IMR-90 (cell line): Measurements from ENCODE around the gene MEIS2. TPM values are rescaled to one million over a fixed set of nuclear protein-coding genes. Genes with fewer than 3 reads are reported as not detected.

Experiments
- ATAC-seq: fragments of 200-7000 bp; cut with Tn5 transposase; 2 replicates; pipeline ENCODE4 v1.9.1; 2020; ENCODE audit warnings: low read depth, mild to moderate bottlenecking, moderate library complexity
- BruUV-seq: library from RNA; stranded (reverse); fragments of 400-500 nt; replicated peaks from 2 replicates; lab custom pipeline; 2021; lab: Mats Ljungman, UMichigan
- CTCF ChIA-PET: fragments of 300-600 bp; formaldehyde crosslinking; extraction: SDS; loops from one replicate; lab custom pipeline; 2021; ENCODE audit warnings: antibody characterized with exemption; lab: Yijun Ruan, JAX
- POLR2A ChIA-PET: fragments of 300-600 bp; sonication (Branson Sonifier 250); formaldehyde crosslinking; loops from one replicate; lab custom pipeline; 2022; ENCODE audit warnings: antibody characterized with exemption; ENCODE audit not compliant: unreplicated experiment; lab: Charles Lee
- DNase-seq: peaks from one replicate; pipeline ENCODE4 v3.0.0; 2013
- H2AFZ ChIP-seq: replicated peaks from 2 replicates; pipeline ENCODE3; 2013; ENCODE audit warnings: low read length, mild to moderate bottlenecking; ENCODE audit not compliant: poor library complexity
- H2AK5ac ChIP-seq: 2 replicates; pipeline ENCODE4 v1.6.1; 2013; ENCODE audit warnings: low read depth, low read length, inconsistent platforms
- H2AK9ac ChIP-seq: replicated peaks from 2 replicates; pipeline ENCODE3; 2013; ENCODE audit warnings: mild to moderate bottlenecking, low read depth, low read length, moderate library complexity; ENCODE audit not compliant: poor library complexity
- H2BK120ac ChIP-seq: 2 replicates; pipeline ENCODE4 v1.6.1; 2013; ENCODE audit warnings: low read depth, low read length, inconsistent platforms
- H2BK15ac ChIP-seq: 3 replicates; pipeline ENCODE4 v1.6.1; 2013; ENCODE audit warnings: low read depth, low read length, inconsistent platforms
- H2BK20ac ChIP-seq: 2 replicates; pipeline ENCODE4 v1.6.1; 2013; ENCODE audit warnings: low read depth, mild to moderate bottlenecking, inconsistent platforms, low read length, moderate library complexity
- H2BK5ac ChIP-seq: 2 replicates; pipeline ENCODE4 v1.6.1; 2013; ENCODE audit warnings: mild to moderate bottlenecking, low read depth, low read length, inconsistent platforms; ENCODE audit not compliant: poor library complexity, severe bottlenecking
- H3K14ac ChIP-seq: replicated peaks from 2 replicates; pipeline ENCODE4 v1.6.1; 2013; ENCODE audit warnings: low read depth, low read length, inconsistent platforms
- H3K18ac ChIP-seq: 2 replicates; pipeline ENCODE4 v1.6.1; 2013; ENCODE audit warnings: low read depth, low read length, control low read depth
- H3K23ac ChIP-seq: 2 replicates; pipeline ENCODE4 v1.6.1; 2013; ENCODE audit warnings: low read depth, low read length, inconsistent platforms
- H3K27ac ChIP-seq: 2 replicates; pipeline ENCODE4 v1.5.1; 2013; ENCODE audit warnings: mild to moderate bottlenecking, control low read depth, low read length; ENCODE audit not compliant: insufficient read depth
- H3K27me3 ChIP-seq: 2 replicates; pipeline ENCODE4 v1.6.1; 2013; ENCODE audit warnings: low read length; ENCODE audit not compliant: control insufficient read depth, insufficient read depth
- H3K36me3 ChIP-seq: 2 replicates; pipeline ENCODE4 v1.6.1; 2013; ENCODE audit warnings: low read length, mixed read lengths; ENCODE audit not compliant: control insufficient read depth, insufficient read depth
- H3K4ac ChIP-seq: 2 replicates; pipeline ENCODE4 v1.6.1; 2013; ENCODE audit warnings: low read depth, low read length, inconsistent platforms
- H3K4me1 ChIP-seq: 2 replicates; pipeline ENCODE4 v1.6.1; 2013; ENCODE audit warnings: low read length, mixed read lengths; ENCODE audit not compliant: control insufficient read depth, insufficient read depth
- H3K4me2 ChIP-seq: 2 replicates; pipeline ENCODE4 v1.6.1; 2013; ENCODE audit warnings: low read depth, mild to moderate bottlenecking, control low read depth, low read length, moderate library complexity
- H3K4me3 ChIP-seq: 2 replicates; pipeline ENCODE4 v1.5.1; 2013; ENCODE audit warnings: low read depth, mild to moderate bottlenecking, control low read depth, low read length, moderate library complexity; ENCODE audit not compliant: insufficient read depth
- H3K56ac ChIP-seq: 2 replicates; pipeline ENCODE4 v1.6.1; 2013; ENCODE audit warnings: low read length, inconsistent platforms; ENCODE audit not compliant: insufficient read depth; ENCODE audit errors: extremely low read depth
- H3K79me1 ChIP-seq, 2 experiments: 2 replicates each; pipeline ENCODE4 v1.6.1; 2013; ENCODE audit warnings: low read length in 2 of 2, inconsistent platforms in 1 of 2, low read depth in 1 of 2
- H3K9ac ChIP-seq: 2 replicates; pipeline ENCODE4 v1.6.1; 2013; ENCODE audit warnings: low read depth, low read length, control low read depth
- H3K9me1 ChIP-seq: 2 replicates; pipeline ENCODE4 v1.6.1; 2013; ENCODE audit warnings: low read length, inconsistent platforms; ENCODE audit not compliant: insufficient read depth
- H3K9me3 ChIP-seq: 2 replicates; pipeline ENCODE4 v1.6.1; 2013; ENCODE audit warnings: low read length; ENCODE audit not compliant: control insufficient read depth, insufficient read depth
- H4K20me1 ChIP-seq: 2 replicates; pipeline ENCODE4 v1.6.1; 2013; ENCODE audit warnings: low read length, inconsistent platforms; ENCODE audit not compliant: insufficient read depth
- H4K5ac ChIP-seq: 2 replicates; pipeline ENCODE4 v1.6.1; 2013; ENCODE audit warnings: mild to moderate bottlenecking, low read depth, low read length, control low read depth
- H4K8ac ChIP-seq, 2 experiments: 2 replicates each; pipeline ENCODE4 v1.6.1; 2013; ENCODE audit warnings: low read depth in 2 of 2, low read length in 2 of 2, control low read depth in 1 of 2, inconsistent platforms in 1 of 2
- H4K91ac ChIP-seq: 2 replicates; pipeline ENCODE4 v1.6.1; 2013; ENCODE audit warnings: low read depth, low read length, inconsistent platforms; ENCODE audit not compliant: insufficient read depth
- BHLHE40 ChIP-seq: fragments of 150-350 bp; IDR thresholded peaks from 2 replicates; pipeline ENCODE4 v1.6.1; 2016; ENCODE audit warnings: mild to moderate bottlenecking, low read depth, low read length
- CEBPB ChIP-seq: IDR thresholded peaks from 2 replicates; pipeline ENCODE4 v1.6.1; 2012; ENCODE audit warnings: low read depth, low read length, improper control_type of control experiment
- CTCF ChIP-seq: conservative IDR thresholded peaks from 2 replicates; pipeline ENCODE4 v1.5.1; 2012; ENCODE audit warnings: mild to moderate bottlenecking, low read depth, low read length, improper control_type of control experiment
- FOS ChIP-seq: fragments of 150-350 bp; IDR thresholded peaks from 2 replicates; pipeline ENCODE4 v1.6.1; 2016; ENCODE audit warnings: low read depth, low read length
- MAFK ChIP-seq: IDR thresholded peaks from 2 replicates; pipeline ENCODE4 v1.6.1; 2012; ENCODE audit warnings: low read depth, low read length, improper control_type of control experiment
- MAZ ChIP-seq: IDR thresholded peaks from 2 replicates; pipeline ENCODE4 v1.6.1; 2012; ENCODE audit warnings: low read depth, mild to moderate bottlenecking, low read length, improper control_type of control experiment, moderate library complexity, borderline replicate concordance
- MXI1 ChIP-seq: IDR thresholded peaks from 2 replicates; pipeline ENCODE4 v1.6.1; 2012; ENCODE audit warnings: low read depth, mild to moderate bottlenecking, low read length, moderate library complexity, borderline replicate concordance
- POLR2A ChIP-seq: IDR thresholded peaks from 2 replicates; pipeline ENCODE4 v1.6.1; 2012; ENCODE audit warnings: mild to moderate bottlenecking, low read depth, low read length
- RFX5 ChIP-seq: IDR thresholded peaks from 2 replicates; pipeline ENCODE4 v1.8.0; 2012; ENCODE audit warnings: low read depth, mild to moderate bottlenecking, low read length, moderate library complexity
- SMC3 ChIP-seq: fragments of 150-350 bp; IDR thresholded peaks from 2 replicates; pipeline ENCODE4 v1.6.1; 2016; ENCODE audit warnings: low read depth, mild to moderate bottlenecking, antibody characterized with exemption, low read length, moderate library complexity
- WGBS, 2 experiments: methylation state at CpG; one replicate each; pipeline versions ENCODE4 v1.1.5 to v1.1.7; 2013; ENCODE audit warnings: missing lambda C conversion rate in 2 of 2; ENCODE audit not compliant: insufficient read length in 1 of 2; ENCODE audit errors: extremely low coverage in 2 of 2; 5-methylcytosine and 5-hydroxymethylcytosine counted together
- dilution Hi-C: fragments of 300-500 bp; cut with HindIII; formaldehyde crosslinking; loops from one replicate; pipeline ENCODE4 v1.14.3; 2018; ENCODE audit warnings: low sequenced_read_pairs; ENCODE audit not compliant: unreplicated experiment
- in situ Hi-C: fragments of 300-500 bp; cut with MboI; formaldehyde crosslinking; loops from 3 replicates; pipeline ENCODE4 v1.14.3; 2019; ENCODE audit warnings: low sequenced_read_pairs, inconsistent platforms, mixed read lengths
- intact Hi-C: fragments of 100-400 bp; cut with micrococcal nuclease; formaldehyde crosslinking; loops from 2 replicates; pipeline ENCODE4 v1.10.0; 2022
- polyA plus RNA-seq, 3 experiments: library from polyadenylated mRNA; depleted of rRNA; stranded (reverse); fragments of >200 nt; gene quantifications; 2 replicates each; pipeline ENCODE4 v1.2.3, GENCODE V29; 2012; ENCODE audit warnings: low replicate concordance in 1 of 3
- total RNA-seq: library from RNA; depleted of rRNA; stranded (reverse); fragments of >200 nt; gene quantifications from 2 replicates; pipeline ENCODE4 v1.2.3, GENCODE V29; 2012

Gene MEIS2
- total and polyA plus RNA-seq, 2 of the 4 experiments (the other 2 are of a cell fraction) = 70.1 to 71.3 TPM

- ChIA-PET POLR2A (no interaction called here), CTCF (no interaction called here)
- TF ChIP-seq RFX5 = no peak
- TF ChIP-seq MAZ = no peak
- TF ChIP-seq SMC3 = no peak
- TF ChIP-seq MXI1 = no peak
- TF ChIP-seq POLR2A = no peak
- TF ChIP-seq CEBPB = no peak
- no peak for TF ChIP-seq CTCF
- no peak for TF ChIP-seq BHLHE40
- no peak for TF ChIP-seq FOS
- no peak for TF ChIP-seq MAFK
- H3K27ac ChIP-seq = no peak overlapping the region
- H3K56ac ChIP-seq = no peak overlapping the region
- H3K14ac ChIP-seq = no peak overlapping the region
- no peak for DNase-seq
- H3K36me3 ChIP-seq = no peaks in the 10 kb centered on the region; the same call in none of the 2 replicates
- no peak overlapping the region for H2BK5ac ChIP-seq
- no peak overlapping the region for H3K23ac ChIP-seq
- no peak overlapping the region for H2BK120ac ChIP-seq
- dilution Hi-C loops (no loop called here), in situ Hi-C loops (no loop called here), intact Hi-C loops (no loop called here)
- H3K9me3 ChIP-seq = no peaks in the 10 kb centered on the region
- no peak overlapping the region for H2BK15ac ChIP-seq
- no peak overlapping the region for H3K4ac ChIP-seq
- no peak overlapping the region for H3K4me2 ChIP-seq
- H3K4me3 ChIP-seq = no peak overlapping the region
- H4K8ac ChIP-seq = no peak overlapping the region
- H3K9ac ChIP-seq = no peak overlapping the region
- H3K79me1 ChIP-seq = peaks cover 9 to 16% of the 10 kb centered on the region in 2 experiments; a peak in 3 of 4 replicates
- no peaks in the 10 kb centered on the region for H3K27me3 ChIP-seq
- H3K4me1 ChIP-seq = no peaks in the 10 kb centered on the region
- no peak overlapping the region for H3K18ac ChIP-seq
- no CpG with 5 or more reads among the region's 3 CpGs for WGBS, 2 experiments
- no peaks in the 10 kb centered on the region for H4K20me1 ChIP-seq
- H2AK9ac ChIP-seq = no peak overlapping the region
- no peak overlapping the region for H4K5ac ChIP-seq
- no peak overlapping the region for H4K91ac ChIP-seq
- H2AK5ac ChIP-seq = no peak overlapping the region
- no peak for ATAC-seq
- peaks cover 3% of the 10 kb centered on the region; the same call in 1 of the 2 replicates for H3K9me1 ChIP-seq
- no peak overlapping the region for H2AFZ ChIP-seq
- no peak overlapping the region for H2BK20ac ChIP-seq
- BruUV-seq = no TSS peak
These were observed 160.1 kb downstream of the MEIS2 start for GRCh38 chr15:36940219-36940618.
